OCI-LY7 (cell line): ENCODE data around the gene ZNF570.

Experiments
- EZH2phosphoT487 ChIP-seq: fragments of 200-600 bp; sonication (generic); IDR thresholded peaks from 2 replicates; pipeline ENCODE4 v1.6.1; 2018; ENCODE audit warnings: low read depth, borderline replicate concordance, mild to moderate bottlenecking, mixed run types, antibody characterized with exemption, low read length, moderate library complexity, mixed read lengths
- TF ChIP-seq, protein P1 (sequence below): fragments of 200-600 bp; sonication (generic); conservative IDR thresholded peaks from 2 replicates; pipeline ENCODE4 v1.5.1; 2014; ENCODE audit warnings: mild to moderate bottlenecking, antibody characterized with exemption, low read length, moderate library complexity, mixed read lengths

DNA sequence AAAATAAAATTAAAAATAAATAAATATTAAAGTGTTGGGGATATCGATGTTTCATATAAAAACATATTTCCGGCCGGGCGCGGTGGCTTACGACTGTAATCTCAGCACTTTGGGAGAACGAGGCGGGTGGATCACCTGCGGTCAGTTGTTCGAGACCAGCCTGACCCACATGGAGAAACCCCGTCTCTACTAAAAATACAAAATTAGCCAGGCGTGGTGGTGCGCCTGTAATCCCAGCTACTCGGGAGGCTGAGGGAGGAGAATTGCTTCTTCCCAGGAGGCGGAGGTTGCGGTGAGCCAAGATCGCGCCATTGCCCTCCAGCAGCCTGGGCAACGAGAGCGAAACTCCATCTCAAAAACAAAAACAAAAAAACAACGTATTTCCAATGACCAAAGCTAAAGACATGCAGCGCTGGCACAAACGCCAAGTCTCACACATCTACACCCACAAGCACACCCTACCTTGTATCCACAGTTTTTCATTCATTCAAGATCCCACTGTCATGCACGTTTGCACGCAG is 2.8 kb upstream of the ZNF570 start:
- no peak for TF ChIP-seq EZH2phosphoT487
- TF ChIP-seq, protein P1, sequence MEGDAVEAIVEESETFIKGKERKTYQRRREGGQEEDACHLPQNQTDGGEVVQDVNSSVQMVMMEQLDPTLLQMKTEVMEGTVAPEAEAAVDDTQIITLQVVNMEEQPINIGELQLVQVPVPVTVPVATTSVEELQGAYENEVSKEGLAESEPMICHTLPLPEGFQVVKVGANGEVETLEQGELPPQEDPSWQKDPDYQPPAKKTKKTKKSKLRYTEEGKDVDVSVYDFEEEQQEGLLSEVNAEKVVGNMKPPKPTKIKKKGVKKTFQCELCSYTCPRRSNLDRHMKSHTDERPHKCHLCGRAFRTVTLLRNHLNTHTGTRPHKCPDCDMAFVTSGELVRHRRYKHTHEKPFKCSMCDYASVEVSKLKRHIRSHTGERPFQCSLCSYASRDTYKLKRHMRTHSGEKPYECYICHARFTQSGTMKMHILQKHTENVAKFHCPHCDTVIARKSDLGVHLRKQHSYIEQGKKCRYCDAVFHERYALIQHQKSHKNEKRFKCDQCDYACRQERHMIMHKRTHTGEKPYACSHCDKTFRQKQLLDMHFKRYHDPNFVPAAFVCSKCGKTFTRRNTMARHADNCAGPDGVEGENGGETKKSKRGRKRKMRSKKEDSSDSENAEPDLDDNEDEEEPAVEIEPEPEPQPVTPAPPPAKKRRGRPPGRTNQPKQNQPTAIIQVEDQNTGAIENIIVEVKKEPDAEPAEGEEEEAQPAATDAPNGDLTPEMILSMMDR = no peak
